Activated CD4-positive, alpha-beta memory T cell treated with anti-CD3 and anti-CD28 coated beads for 36 hours (primary cell): ENCODE data around the gene RHBDL1. TPM values are rescaled to one million over a fixed set of nuclear protein-coding genes. Genes with fewer than 3 reads are reported as not detected.
A peak's percentile ranks its signal among the peaks of the same experiment; 100 is the strongest.

Source experiments
- CTCF ChIA-PET: fragments of 350-600 bp; sonication (Branson Sonifier 250); formaldehyde crosslinking; loops from one replicate; lab custom pipeline; 2021; ENCODE audit warnings: antibody characterized with exemption, inconsistent platforms; lab: Charles Lee
- POLR2A ChIA-PET: fragments of 350-600 bp; sonication (Branson Sonifier 250); formaldehyde crosslinking; loops from one replicate; lab custom pipeline; 2021; ENCODE audit warnings: antibody characterized with exemption; lab: Charles Lee
- DNase-seq: peaks from one replicate; pipeline ENCODE4 v3.0.0-alpha.2; 2020
- H3K27ac Mint-ChIP-seq: one replicate; pipeline ENCODE4 v1.8.0; 2021; ENCODE audit warnings: mixed read lengths
- H3K27me3 Mint-ChIP-seq: one replicate; pipeline ENCODE4 v1.8.0; 2021; ENCODE audit warnings: mixed read lengths
- H3K36me3 Mint-ChIP-seq: one replicate; pipeline ENCODE4 v1.8.0; 2021; ENCODE audit warnings: mixed read lengths
- H3K4me1 Mint-ChIP-seq: one replicate; pipeline ENCODE4 v1.8.0; 2021; ENCODE audit warnings: low read depth, mixed read lengths
- H3K4me3 Mint-ChIP-seq: one replicate; pipeline ENCODE4 v1.8.0; 2021; ENCODE audit warnings: mild to moderate bottlenecking, mixed read lengths
- H3K9me3 Mint-ChIP-seq: one replicate; pipeline ENCODE4 v1.8.0; 2021; ENCODE audit warnings: mixed read lengths
- intact Hi-C: fragments of 100-400 bp; cut with micrococcal nuclease; formaldehyde crosslinking; loops from one replicate; pipeline ENCODE4 v1.15.1; 2023
- total RNA-seq, 2 experiments: library from RNA; stranded (reverse); gene quantifications; one replicate each; pipeline ENCODE4 v1.2.3, GENCODE V29; 2021

Gene RHBDL1
- under 1 TPM; 0.57 to 0.82 TPM for total RNA-seq

- DNase-seq = no peak
- Mint-ChIP-seq H3K4me1 (peaks cover 13% of the 10 kb centered on the region), H3K27me3 (no peaks in the 10 kb centered on the region), H3K27ac (no peak within 1 kb of the TSS), H3K36me3 (peaks cover 7% of the 10 kb centered on the region), H3K9me3 (no peaks in the 10 kb centered on the region), H3K4me3 (peak within 1 kb of the TSS; percentile 26)
- intact Hi-C loops = no loop called here
- POLR2A ChIA-PET = interaction anchor here (1.1 to 1.3 kb wide), 3 partner anchors 9 to 87 kb away, joined by 3 read pairs; partner anchors contain the start of gene JMJD8
- CTCF ChIA-PET = interaction anchor here (1.1 kb wide), 1 partner anchor 11 kb away, joined by 3 read pairs; no protein-coding TSS in a partner anchor
Observed at GRCh38 chr16:674968-675883, at the start of gene RHBDL1. RHBDL1 (plus strand) TSS chr16:675671; CDS start chr16:675791, 120 bp downstream.

GRCh38 chr16:625977-626765 is 49.3 kb upstream of the RHBDL1 start:
- Mint-ChIP-seq H3K27me3 (no peaks in the 10 kb centered on the region), H3K4me3 (no peak overlapping the region), H3K9me3 (no peaks in the 10 kb centered on the region), H3K4me1 (no peaks in the 10 kb centered on the region), H3K36me3 (no peaks in the 10 kb centered on the region), H3K27ac (no peak overlapping the region)
- intact Hi-C loops = no loop called here
- POLR2A ChIA-PET = no interaction called here
- DNase-seq = no peak
- CTCF ChIA-PET = no interaction called here

GRCh38 chr16:626787-627453 is 48.6 kb upstream of the RHBDL1 start:
- intact Hi-C loops = no loop called here
- Mint-ChIP-seq H3K27ac (no peak overlapping the region), H3K27me3 (no peaks in the 10 kb centered on the region), H3K9me3 (no peaks in the 10 kb centered on the region), H3K4me3 (no peak overlapping the region), H3K36me3 (no peaks in the 10 kb centered on the region), H3K4me1 (no peaks in the 10 kb centered on the region)
- ChIA-PET POLR2A (no interaction called here), CTCF (no interaction called here)
- DNase-seq = no peak

- Mint-ChIP-seq H3K27me3 (no peaks in the 10 kb centered on the region), H3K4me3 (no peak overlapping the region), H3K36me3 (no peaks in the 10 kb centered on the region), H3K27ac (no peak overlapping the region), H3K9me3 (no peaks in the 10 kb centered on the region), H3K4me1 (no peaks in the 10 kb centered on the region)
- intact Hi-C loops = no loop called here
- POLR2A ChIA-PET = no interaction called here
- CTCF ChIA-PET = no interaction called here
- DNase-seq = no peak
Observed at GRCh38 chr16:627454-628239, 47.8 kb upstream of the RHBDL1 start.

GRCh38 chr16:628321-629061 is 47.0 kb upstream of the RHBDL1 start:
- Mint-ChIP-seq H3K36me3 (no peaks in the 10 kb centered on the region), H3K27me3 (no peaks in the 10 kb centered on the region), H3K9me3 (no peaks in the 10 kb centered on the region), H3K4me1 (no peaks in the 10 kb centered on the region), H3K4me3 (no peak overlapping the region), H3K27ac (no peak overlapping the region)
- DNase-seq = no peak
- CTCF ChIA-PET = no interaction called here
- intact Hi-C loops = no loop called here
- POLR2A ChIA-PET = no interaction called here

GRCh38 chr16:629185-629832 is 46.2 kb upstream of the RHBDL1 start:
- Mint-ChIP-seq H3K36me3 (no peaks in the 10 kb centered on the region), H3K9me3 (no peaks in the 10 kb centered on the region), H3K27ac (no peak overlapping the region), H3K4me1 (no peaks in the 10 kb centered on the region), H3K4me3 (no peak overlapping the region), H3K27me3 (no peaks in the 10 kb centered on the region)
- ChIA-PET POLR2A (no interaction called here), CTCF (no interaction called here)
- no peak for DNase-seq
- intact Hi-C loops = no loop called here

GRCh38 chr16:629833-630248 is 45.6 kb upstream of the RHBDL1 start:
- intact Hi-C loops = no loop called here
- Mint-ChIP-seq H3K36me3 (no peaks in the 10 kb centered on the region), H3K9me3 (no peaks in the 10 kb centered on the region), H3K27ac (no peak overlapping the region), H3K27me3 (no peaks in the 10 kb centered on the region), H3K4me1 (peaks cover 2% of the 10 kb centered on the region), H3K4me3 (no peak overlapping the region)
- CTCF ChIA-PET = no interaction called here
- POLR2A ChIA-PET = no interaction called here
- DNase-seq = no peak

- Mint-ChIP-seq H3K27ac (no peak overlapping the region), H3K4me3 (no peak overlapping the region), H3K9me3 (no peaks in the 10 kb centered on the region), H3K27me3 (no peaks in the 10 kb centered on the region), H3K36me3 (no peaks in the 10 kb centered on the region), H3K4me1 (peaks cover 5% of the 10 kb centered on the region)
- POLR2A ChIA-PET = no interaction called here
- no peak for DNase-seq
- intact Hi-C loops = no loop called here
- CTCF ChIA-PET = no interaction called here
Observed at GRCh38 chr16:630249-630814, 45.1 kb upstream of the RHBDL1 start.

GRCh38 chr16:630815-631405 is 44.6 kb upstream of the RHBDL1 start, which contains the start of gene WFIKKN1:
WFIKKN1 (plus strand) TSS chr16:630985; CDS start chr16:631254, 269 bp downstream.
- H3K4me1 Mint-ChIP-seq = peaks cover 5% of the 10 kb centered on the region
- intact Hi-C loops = no loop called here
- H3K9me3 Mint-ChIP-seq = no peaks in the 10 kb centered on the region
- no peaks in the 10 kb centered on the region for H3K36me3 Mint-ChIP-seq
- H3K4me3 Mint-ChIP-seq = no peak within 1 kb of the TSS
- no peaks in the 10 kb centered on the region for H3K27me3 Mint-ChIP-seq
- no peak within 1 kb of the TSS for H3K27ac Mint-ChIP-seq
- CTCF ChIA-PET = no interaction called here
- POLR2A ChIA-PET = no interaction called here
- no peak for DNase-seq

- no peak for DNase-seq
- ChIA-PET POLR2A (no interaction called here), CTCF (no interaction called here)
- H3K4me1 Mint-ChIP-seq = peaks cover 5% of the 10 kb centered on the region
- H3K9me3 Mint-ChIP-seq = no peaks in the 10 kb centered on the region
- intact Hi-C loops = no loop called here
- no peak overlapping the region for H3K27ac Mint-ChIP-seq
- H3K36me3 Mint-ChIP-seq = peaks cover 4% of the 10 kb centered on the region
- no peak overlapping the region for H3K4me3 Mint-ChIP-seq
- peaks cover 3% of the 10 kb centered on the region for H3K27me3 Mint-ChIP-seq
Observed at GRCh38 chr16:631808-632358, 43.6 kb upstream of the RHBDL1 start.
